ENCODE results near the gene KCTD12.
"Not testable (repeated sequence)": the region's sequence is repeated elsewhere in the genome, so short reads cannot be mapped to it uniquely, and the experiment has no call there.

Gene KCTD12

GRCh38 chr13:76886292-76887075 is at the start of gene KCTD12:
KCTD12 (minus strand) TSS chr13:76886405; CDS start chr13:76886148, 257 bp downstream.
- peak; percentile 68 for DNase-seq

DNA sequence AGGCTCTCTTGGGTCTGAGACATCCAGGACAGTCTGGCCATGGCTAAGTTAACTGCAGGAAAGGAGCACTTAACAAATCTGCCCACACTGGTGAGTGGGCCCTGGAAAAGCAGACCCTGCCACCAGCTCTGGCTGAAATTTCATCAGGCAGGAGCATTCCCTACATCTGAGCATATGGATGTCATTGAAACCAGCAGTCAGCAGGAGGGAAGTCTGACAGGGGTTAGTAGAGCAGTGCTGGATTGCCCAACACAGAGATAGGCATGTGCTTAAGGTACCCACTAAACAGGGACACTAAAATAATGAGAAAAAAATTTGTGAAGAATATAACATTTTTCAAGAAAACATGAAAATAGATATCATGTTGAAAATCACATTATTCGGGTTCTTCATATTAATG is 48.5 kb upstream of the KCTD12 start:
- no peak for DNase-seq

DNA sequence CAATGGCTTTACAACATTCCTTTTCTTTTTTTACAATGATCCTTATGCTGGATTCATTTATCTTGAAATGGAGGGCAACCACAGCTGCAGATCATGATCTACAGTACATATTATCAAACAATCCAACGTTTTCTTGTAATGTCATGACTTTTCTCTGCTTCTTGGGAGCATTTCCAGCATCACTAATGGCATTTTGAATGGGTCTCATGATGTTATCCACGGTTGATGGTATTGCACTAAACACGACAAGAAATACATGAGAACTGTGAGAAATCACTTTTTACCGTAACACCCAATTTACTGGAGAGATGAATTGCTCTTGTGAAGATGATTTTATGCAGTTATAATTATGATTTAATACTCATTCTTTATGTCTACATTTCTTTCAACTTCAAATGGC is 45.9 kb upstream of the KCTD12 start:
- DNase-seq, result no peak

DNA sequence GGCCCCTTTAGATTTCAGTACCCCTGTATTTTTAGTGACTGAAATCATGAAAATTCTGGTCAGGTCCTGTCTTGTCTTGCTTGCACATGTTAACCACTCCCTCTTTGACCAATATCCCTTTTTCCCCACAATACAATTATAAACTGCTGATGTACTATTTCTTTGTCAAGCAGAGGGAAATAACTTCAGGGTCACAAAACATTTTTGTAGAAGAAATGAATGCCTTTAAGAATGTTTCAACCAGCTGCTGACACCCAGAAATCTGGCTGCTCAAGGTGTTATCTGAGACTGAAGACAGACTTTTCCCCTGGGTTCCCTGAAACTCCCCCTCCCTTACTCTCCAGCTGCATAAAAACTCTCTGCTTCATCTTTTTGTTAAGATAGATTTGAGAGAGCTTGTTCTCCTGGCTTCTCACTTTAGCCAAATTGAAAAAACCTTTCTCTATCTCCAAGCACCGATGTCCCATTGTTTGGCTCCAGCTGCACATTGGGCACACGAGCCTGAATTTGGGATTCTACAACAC is 43.7 kb upstream of the KCTD12 start:
- no peak for DNase-seq

GRCh38 chr13:76929320-76929719 is 43.1 kb upstream of the KCTD12 start:
- DNase-seq, result no peak

DNA sequence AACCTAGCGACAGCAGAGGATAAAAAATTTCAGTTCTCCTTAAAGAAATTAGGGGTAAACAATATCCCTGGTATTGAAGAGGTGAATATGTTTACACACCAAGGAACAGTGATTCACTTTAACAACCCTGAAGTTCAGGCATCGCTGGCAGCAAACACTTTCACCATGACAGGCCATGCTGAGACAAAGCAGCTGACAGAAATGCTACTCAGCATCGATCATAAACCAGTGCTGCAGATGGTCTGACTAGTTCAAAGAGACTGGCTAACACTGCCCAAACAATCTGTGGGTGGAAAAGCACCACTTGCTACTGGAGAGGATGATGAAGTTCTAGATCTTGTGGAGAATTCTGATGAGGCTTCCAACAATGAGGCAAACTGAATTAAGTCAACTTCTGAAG is 42.3 kb upstream of the KCTD12 start:
- DNase-seq, result no peak

DNA sequence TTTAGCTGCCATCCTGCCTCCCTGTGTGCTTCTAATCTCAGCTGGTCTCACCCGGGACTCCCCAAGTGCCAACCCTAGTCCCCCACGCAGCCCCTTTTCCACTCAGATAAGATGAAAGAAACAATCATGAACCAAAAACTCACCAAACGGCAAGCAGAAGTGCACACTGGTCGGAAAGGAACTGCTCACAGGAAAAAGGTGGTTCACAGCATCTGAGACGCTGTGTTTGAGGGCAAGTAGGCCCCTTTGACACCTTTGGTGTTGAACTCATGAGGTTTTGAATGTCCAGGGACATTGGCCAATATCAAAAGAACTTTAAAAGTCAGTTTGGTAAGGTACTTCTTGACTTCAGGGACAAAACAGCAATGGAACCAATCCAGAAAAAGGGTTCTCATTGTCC is 41.8 kb upstream of the KCTD12 start:
- DNase-seq, result no peak

DNA sequence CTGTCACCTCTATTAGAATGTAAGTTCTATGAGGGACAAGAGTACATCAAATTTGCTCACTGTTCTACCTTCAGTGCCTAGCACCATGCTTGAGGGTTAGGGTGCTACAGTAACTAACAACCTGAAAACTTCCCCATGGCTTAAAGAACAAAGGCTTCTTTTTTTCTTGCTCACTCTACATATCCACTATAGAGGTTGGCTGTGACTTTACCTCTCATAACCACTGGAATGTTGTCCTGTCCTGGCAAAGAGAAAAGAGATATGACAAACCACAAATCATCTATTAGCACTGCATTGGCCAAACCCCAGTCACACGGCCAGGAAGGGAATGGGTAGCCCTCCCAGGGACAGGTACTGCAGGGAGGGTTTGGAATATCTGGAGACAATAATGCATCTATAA is 38.9 kb upstream of the KCTD12 start:
- no peak for DNase-seq

DNA sequence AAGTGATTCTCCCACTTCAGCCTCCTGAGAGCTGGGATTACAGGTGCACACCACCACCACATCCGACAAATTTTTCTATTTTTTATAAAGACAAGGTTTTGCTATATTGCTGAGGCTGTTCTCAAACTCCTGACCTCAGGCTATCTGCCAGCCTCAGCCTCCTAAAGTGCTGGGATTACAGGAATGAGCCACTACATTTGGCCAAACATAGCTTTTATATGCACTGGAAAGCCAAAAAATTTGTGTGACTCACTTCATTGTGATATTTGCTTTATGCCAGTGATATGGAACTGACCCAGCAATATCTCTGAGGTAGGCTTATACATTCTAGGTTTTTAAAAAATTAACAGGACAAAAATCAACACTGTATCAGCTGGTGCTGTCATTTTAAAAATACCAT is 35.3 kb upstream of the KCTD12 start:
- DNase-seq, result no peak

GRCh38 chr13:76917755-76918481 is 31.7 kb upstream of the KCTD12 start:
- DNase-seq, result not testable (repeated sequence)

- DNase-seq, result no peak
These were observed 30.9 kb upstream of the KCTD12 start for GRCh38 chr13:76917095-76917494.

GRCh38 chr13:76913898-76914297 is 27.7 kb upstream of the KCTD12 start:
- no peak for DNase-seq

GRCh38 chr13:76912476-76912875 is 26.3 kb upstream of the KCTD12 start:
- DNase-seq, result no peak

DNA sequence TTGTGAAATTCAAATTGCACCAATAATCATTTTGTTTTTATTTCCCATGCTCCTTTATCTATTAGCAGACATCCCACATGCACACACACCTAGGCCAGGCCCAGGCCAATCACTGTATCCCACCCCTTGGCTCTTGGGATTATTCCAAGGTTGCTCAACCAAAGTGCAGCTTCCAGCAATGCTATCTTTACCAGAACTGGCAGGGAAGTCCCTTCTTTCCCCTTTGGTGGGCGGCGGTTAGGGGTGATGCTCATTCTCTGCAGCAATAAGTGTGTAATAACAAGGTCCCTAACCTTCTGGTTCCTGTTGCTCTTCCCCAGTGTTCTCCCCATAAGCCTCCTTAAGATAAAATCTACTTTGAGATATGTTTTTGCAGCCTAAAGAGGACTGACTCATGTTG is 18.3 kb upstream of the KCTD12 start:
- no peak for DNase-seq

- peak; percentile 76 for DNase-seq
These were observed 17.4 kb upstream of the KCTD12 start for GRCh38 chr13:76903544-76904162.

GRCh38 chr13:76899066-76899465 is 12.9 kb upstream of the KCTD12 start:
- DNase-seq, result not testable (repeated sequence)

DNA sequence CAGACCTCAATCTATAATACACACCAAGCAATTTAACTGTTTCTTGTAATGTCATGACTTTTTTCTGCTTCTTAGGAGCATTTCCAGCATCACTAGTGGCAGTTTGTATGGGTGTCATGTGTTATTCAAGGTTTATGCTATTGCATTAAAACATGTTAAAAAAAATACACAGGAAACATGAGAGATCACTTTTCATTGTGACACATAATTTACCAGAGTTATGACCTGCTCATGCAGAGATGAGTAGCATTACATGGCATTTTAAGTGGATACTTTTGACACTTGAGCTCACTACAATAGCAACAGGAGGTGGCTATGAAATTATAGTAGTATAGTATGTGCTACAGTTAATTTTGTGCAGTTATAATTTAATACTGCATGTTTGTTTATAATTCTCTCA is 11.0 kb upstream of the KCTD12 start:
- DNase-seq, result not testable (repeated sequence)

- DNase-seq, result no peak
These were observed 8.4 kb upstream of the KCTD12 start for GRCh38 chr13:76894401-76895110.

- DNase-seq, result no peak
These were observed 6.3 kb upstream of the KCTD12 start for GRCh38 chr13:76892488-76892887.

DNA sequence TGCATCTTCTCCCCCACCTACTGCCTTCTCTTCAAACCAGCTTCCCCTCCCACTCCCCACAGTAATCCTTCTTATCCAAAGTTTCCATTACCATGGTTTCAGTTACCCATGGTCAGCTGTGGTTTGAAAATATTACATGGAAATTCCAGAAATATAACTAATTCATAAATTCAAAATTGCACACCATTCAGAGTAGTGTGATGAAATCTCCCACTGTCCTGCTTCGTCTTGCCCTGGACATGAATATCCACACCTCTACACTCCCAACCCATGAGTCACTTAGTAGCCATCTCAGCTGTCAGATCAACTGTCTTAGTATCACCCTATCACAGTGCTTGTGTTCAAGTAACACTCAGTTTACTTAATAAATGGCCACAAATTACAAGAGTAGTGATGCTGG is 3.8 kb upstream of the KCTD12 start:
- no peak for DNase-seq

- DNase-seq, result no peak
These were observed 3.0 kb upstream of the KCTD12 start for GRCh38 chr13:76889254-76889653.

DNA sequence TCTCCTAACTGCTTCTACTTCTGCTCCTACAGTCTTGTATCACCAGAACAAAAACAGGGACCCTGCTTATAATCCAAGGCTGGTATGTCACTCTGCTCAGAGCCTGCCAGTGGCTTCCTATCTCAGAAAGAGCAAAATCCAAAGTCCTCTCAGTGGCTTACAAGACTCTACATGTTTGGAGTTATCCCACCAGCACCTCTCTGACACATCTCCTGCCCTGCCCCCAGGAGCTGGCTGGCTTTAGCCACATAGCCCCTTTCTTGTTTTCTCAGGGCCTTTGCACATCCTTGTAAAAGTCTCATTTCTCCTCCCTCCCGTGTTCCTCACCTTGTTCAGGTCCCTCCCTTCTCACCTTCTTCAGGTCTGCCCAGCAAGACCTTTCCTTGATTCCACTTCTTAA is 2.2 kb upstream of the KCTD12 start:
- DNase-seq, result no peak

GRCh38 chr13:76887076-76887563 is 915 bp upstream of the KCTD12 start:
- no peak for DNase-seq

Data from activated CD4-positive, alpha-beta T cell treated with anti-CD3 and anti-CD28 coated beads, Interleukin-2, amount 50 U/mL, for 16 hours (primary cell).